OCI-LY7 (cell line): ENCODE measurements around the gene PAMR1. TPM values are rescaled to one million over a fixed set of nuclear protein-coding genes. Genes with fewer than 3 reads are reported as not detected.

ENCODE experiments used
- BruUV-seq: library from RNA; stranded (reverse); fragments of 400-500 nt; replicated peaks from 2 replicates; lab custom pipeline; 2021; lab: Mats Ljungman, UMichigan
- CTCF ChIA-PET: fragments of 300-600 bp; sonication (Branson Sonifier 250); formaldehyde crosslinking; loops from one replicate; lab custom pipeline; 2022; ENCODE audit warnings: antibody characterized with exemption; ENCODE audit not compliant: unreplicated experiment; lab: Charles Lee
- POLR2A ChIA-PET: fragments of 300-600 bp; sonication (Branson Sonifier 250); formaldehyde crosslinking; loops from one replicate; lab custom pipeline; 2022; ENCODE audit warnings: antibody characterized with exemption; lab: Charles Lee
- DNase-seq: peaks from one replicate; pipeline ENCODE4 v3.0.0-alpha.2; 2015; ENCODE audit warnings: low spot score
- H2AFZ ChIP-seq: fragments of 200-600 bp; sonication (generic), shearing (Covaris generic); 2 replicates; pipeline ENCODE4 v1.6.1; 2014; ENCODE audit warnings: mild to moderate bottlenecking, antibody characterized with exemption, low read length, moderate library complexity
- H3K27ac ChIP-seq: fragments of 200-600 bp; sonication (generic); 2 replicates; pipeline ENCODE4 v1.5.1; 2014; ENCODE audit warnings: mixed run types, low read depth, mild to moderate bottlenecking, moderate library complexity, low read length, inconsistent platforms; ENCODE audit not compliant: poor library complexity, severe bottlenecking
- H3K36me3 ChIP-seq: fragments of 200-600 bp; sonication (generic); 2 replicates; pipeline ENCODE4 v1.6.1; 2014; ENCODE audit warnings: mild to moderate bottlenecking, antibody characterized with exemption, low read length, moderate library complexity, mixed read lengths; ENCODE audit not compliant: insufficient read depth
- H3K4me1 ChIP-seq: fragments of 200-600 bp; sonication (generic); 2 replicates; pipeline ENCODE4 v1.5.1; 2014; ENCODE audit warnings: mild to moderate bottlenecking, low read length; ENCODE audit not compliant: insufficient read depth, poor library complexity, severe bottlenecking
- H3K4me2 ChIP-seq: fragments of 200-600 bp; sonication (generic); 2 replicates; pipeline ENCODE4 v1.6.1; 2014; ENCODE audit warnings: mild to moderate bottlenecking, low read length
- H3K4me3 ChIP-seq: fragments of 200-600 bp; sonication (generic); 2 replicates; pipeline ENCODE4 v1.5.1; 2014; ENCODE audit warnings: mild to moderate bottlenecking, low read depth, low read length; ENCODE audit not compliant: poor library complexity, severe bottlenecking
- H3K79me2 ChIP-seq: fragments of 200-600 bp; sonication (generic); 2 replicates; pipeline ENCODE4 v1.6.1; 2016; ENCODE audit warnings: low read depth, mild to moderate bottlenecking, low read length, moderate library complexity, mixed read lengths; ENCODE audit not compliant: insufficient read depth
- H3K9me2 ChIP-seq: fragments of 200-600 bp; sonication (generic); 2 replicates; pipeline ENCODE4 v1.6.1; 2016; ENCODE audit warnings: mild to moderate bottlenecking, low read length, mixed read lengths; ENCODE audit not compliant: insufficient read depth
- H3K9me3 ChIP-seq: fragments of 200-600 bp; sonication (generic); 2 replicates; pipeline ENCODE4 v1.6.1; 2014; ENCODE audit warnings: mild to moderate bottlenecking, mixed run types, low read length, mixed read lengths
- H4K20me1 ChIP-seq: fragments of 200-600 bp; sonication (generic); 2 replicates; pipeline ENCODE4 v1.6.1; 2014; ENCODE audit warnings: mild to moderate bottlenecking, antibody characterized with exemption, low read length, moderate library complexity, mixed read lengths; ENCODE audit not compliant: insufficient read depth
- CTCF ChIP-seq: fragments of 200-600 bp; sonication (generic); conservative IDR thresholded peaks from 2 replicates; pipeline ENCODE4 v1.5.1; 2014; ENCODE audit warnings: mild to moderate bottlenecking, antibody characterized with exemption, low read length, moderate library complexity, mixed read lengths
- EZH2phosphoT487 ChIP-seq: fragments of 200-600 bp; sonication (generic); IDR thresholded peaks from 2 replicates; pipeline ENCODE4 v1.6.1; 2018; ENCODE audit warnings: low read depth, borderline replicate concordance, mild to moderate bottlenecking, mixed run types, antibody characterized with exemption, low read length, moderate library complexity, mixed read lengths
- intact Hi-C: fragments of 100-400 bp; cut with micrococcal nuclease; formaldehyde crosslinking; loops from one replicate; pipeline ENCODE4 v1.10.0; 2022; ENCODE audit not compliant: unreplicated experiment
- total RNA-seq, 2 experiments: library from RNA; depleted of rRNA in 1 of 2; stranded (reverse); fragments of >200 nt in 1 of 2; shearing (Covaris generic) in 1 of 2; gene quantifications; 2 replicates each; pipeline ENCODE4 v1.2.3, GENCODE V29; 2014 to 2022

The PAMR1 gene
- total RNA-seq, 2 experiments from 2014 or later, result not detected

- no TSS peak for BruUV-seq
- H2AFZ ChIP-seq, result no peak overlapping the region
- TF ChIP-seq CTCF, result no peak
- POLR2A ChIA-PET, result no interaction called here
- H3K9me2 ChIP-seq, result no peaks in the 10 kb centered on the region
- no peaks in the 10 kb centered on the region for H3K4me1 ChIP-seq
- no peaks in the 10 kb centered on the region for H4K20me1 ChIP-seq
- H3K4me2 ChIP-seq, result no peak overlapping the region
- H3K9me3 ChIP-seq, result no peaks in the 10 kb centered on the region
- no peak overlapping the region for H3K27ac ChIP-seq
- CTCF ChIA-PET, result no interaction called here
- no peak for DNase-seq
- no peak overlapping the region for H3K4me3 ChIP-seq
- no peaks in the 10 kb centered on the region for H3K36me3 ChIP-seq
- H3K79me2 ChIP-seq, result no peaks in the 10 kb centered on the region
- intact Hi-C loops, result no loop called here
Measured at GRCh38 chr11:35402751-35403660, 122.4 kb downstream of the PAMR1 start.

- no peaks in the 10 kb centered on the region for H4K20me1 ChIP-seq
- intact Hi-C loops, result no loop called here
- no peaks in the 10 kb centered on the region for H3K9me2 ChIP-seq
- no peaks in the 10 kb centered on the region for H3K4me1 ChIP-seq
- no peak overlapping the region for H3K4me2 ChIP-seq
- no peak overlapping the region for H2AFZ ChIP-seq
- ChIA-PET CTCF (no interaction called here), POLR2A (no interaction called here)
- no peak for TF ChIP-seq EZH2phosphoT487
- no peak for TF ChIP-seq CTCF
- H3K36me3 ChIP-seq, result no peaks in the 10 kb centered on the region
- H3K79me2 ChIP-seq, result no peaks in the 10 kb centered on the region
- no peak overlapping the region for H3K27ac ChIP-seq
- DNase-seq, result no peak
- no peak overlapping the region for H3K4me3 ChIP-seq
- no peaks in the 10 kb centered on the region for H3K9me3 ChIP-seq
- BruUV-seq, result no TSS peak
Measured at GRCh38 chr11:35398881-35399280, 126.5 kb downstream of the PAMR1 start.

- POLR2A ChIA-PET, result interaction anchor here (0.6 to 0.9 kb wide), 4 partner anchors 25 to 1420 kb away, joined by 3 to 4 read pairs (median 3); no protein-coding TSS in a partner anchor
- CTCF ChIA-PET, result no interaction called here
Measured at GRCh38 chr11:35394941-35395340, 130.5 kb downstream of the PAMR1 start.

More at GRCh38 chr11:35394941-35395340, 130.5 kb downstream of the PAMR1 start:
- no peaks in the 10 kb centered on the region for H3K9me2 ChIP-seq
- no peaks in the 10 kb centered on the region for H4K20me1 ChIP-seq
- H3K79me2 ChIP-seq, result no peaks in the 10 kb centered on the region
- BruUV-seq, result no TSS peak
- TF ChIP-seq EZH2phosphoT487 (no peak), CTCF (no peak)
- H2AFZ ChIP-seq, result no peak overlapping the region
- H3K27ac ChIP-seq, result no peak overlapping the region
- peaks cover 13% of the 10 kb centered on the region for H3K4me1 ChIP-seq
- H3K9me3 ChIP-seq, result no peaks in the 10 kb centered on the region
- no peak overlapping the region for H3K4me2 ChIP-seq
- H3K36me3 ChIP-seq, result no peaks in the 10 kb centered on the region
- H3K4me3 ChIP-seq, result no peak overlapping the region
- no peak for DNase-seq
- intact Hi-C loops, result loop anchor here (5.0 kb wide), 2 partner anchors 83 to 883 kb away; partner anchors contain the start of gene ELF5
